Posterior vena cava (tissue), 2 donors: ENCODE results near the gene LAMA4. TPM values are rescaled to one million over a fixed set of nuclear protein-coding genes. Genes with fewer than 3 reads are reported as not detected.

Source experiments
- DNase-seq: peaks from one replicate; pipeline ENCODE4 v3.0.0-alpha.2; 2020; ENCODE audit warnings: low spot score
- intact Hi-C, 2 donors: fragments of 100-400 bp; cut with DNase I; formaldehyde crosslinking; loops; one replicate each; pipeline versions ENCODE4 v1.14.1 to v1.14.2; 2022 to 2023
- total RNA-seq, 2 donors: library from RNA; stranded (reverse); fragmentation: NEBNext Ultra II Directional; extraction: Animal tissue kit (Norgen Biotek cat#: 25700); gene quantifications; one replicate each; pipeline ENCODE4 v1.2.1, GENCODE V29; 2021
- donor health status: DM: yes; HTN: yes; CAD: no.
- donor health status: DM: yes; HTN: yes; CAD: no.

Gene LAMA4
- total RNA-seq, 2 donors from 2014 or later: 189 to 248 TPM

DNA sequence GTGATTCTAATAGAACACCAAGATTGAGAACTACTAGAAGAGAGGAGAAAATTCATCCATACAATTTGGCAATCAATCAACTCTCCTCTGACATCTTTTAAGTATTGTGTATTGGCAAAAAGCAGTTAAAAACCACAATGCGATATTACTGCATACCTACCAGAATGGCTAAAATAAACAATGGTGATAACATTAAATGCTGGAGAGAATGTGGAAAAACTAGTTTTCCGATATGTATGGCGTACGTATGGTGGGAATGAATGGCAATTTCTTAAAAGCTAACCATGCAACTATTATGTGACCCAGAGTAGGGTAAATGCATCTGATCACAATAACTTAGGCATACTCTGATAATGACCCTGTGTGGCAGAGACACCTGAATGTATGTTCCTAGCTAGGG, 29.3 kb upstream of the LAMA4 start:
- intact Hi-C loops: loop anchor here in 1 of 2 donors (10.0 kb wide), 1 partner anchor 99 kb away; no protein-coding TSS in a partner anchor

DNA sequence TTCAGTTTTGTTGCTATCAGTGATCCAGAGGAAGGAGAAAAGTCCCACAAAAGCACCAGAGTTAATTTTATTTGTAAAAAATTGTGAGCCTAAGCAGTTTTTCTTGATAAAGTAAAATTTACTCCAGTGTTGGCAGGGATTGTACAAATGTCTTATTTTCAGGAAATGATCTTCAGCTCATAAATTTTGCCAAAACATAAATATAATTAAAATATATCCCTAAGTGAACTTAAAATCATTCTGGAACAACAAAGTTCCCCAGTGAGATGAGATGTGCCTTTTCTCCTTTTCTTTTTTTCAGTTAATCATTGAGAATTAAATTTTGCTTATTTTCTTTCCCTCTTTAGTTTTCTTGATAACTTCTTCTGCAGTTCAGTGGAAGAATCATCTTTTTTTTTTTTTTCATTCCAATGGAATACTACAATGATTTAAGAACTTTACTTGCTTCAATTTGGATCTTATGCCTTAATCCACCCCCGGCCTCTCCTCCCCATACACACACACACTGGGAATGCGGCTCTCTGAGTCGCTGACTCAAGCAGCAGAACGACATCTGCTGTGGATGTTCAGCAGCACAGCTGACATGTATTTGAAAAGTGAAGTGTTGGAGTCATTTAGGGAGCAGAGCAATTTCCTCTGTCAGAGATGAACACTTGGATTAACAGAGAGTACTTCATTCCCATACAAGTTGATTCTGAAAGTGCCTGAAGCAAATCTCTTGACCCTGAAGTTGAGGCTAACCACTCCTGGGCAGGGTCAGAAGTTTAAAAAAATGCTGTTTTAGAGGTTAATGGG, 27.7 kb upstream of the LAMA4 start:
- intact Hi-C loops: loop anchor here in 1 of 2 donors (10.0 kb wide), 1 partner anchor 97 kb away; no protein-coding TSS in a partner anchor
- no peak for DNase-seq

More for the DNA sequence above, 29.3 kb upstream of the LAMA4 start:
- no peak for DNase-seq

GRCh38 chr6:112279031-112279935, 24.9 kb upstream of the LAMA4 start:
- intact Hi-C loops: no loop called here
- DNase-seq: no peak

DNA sequence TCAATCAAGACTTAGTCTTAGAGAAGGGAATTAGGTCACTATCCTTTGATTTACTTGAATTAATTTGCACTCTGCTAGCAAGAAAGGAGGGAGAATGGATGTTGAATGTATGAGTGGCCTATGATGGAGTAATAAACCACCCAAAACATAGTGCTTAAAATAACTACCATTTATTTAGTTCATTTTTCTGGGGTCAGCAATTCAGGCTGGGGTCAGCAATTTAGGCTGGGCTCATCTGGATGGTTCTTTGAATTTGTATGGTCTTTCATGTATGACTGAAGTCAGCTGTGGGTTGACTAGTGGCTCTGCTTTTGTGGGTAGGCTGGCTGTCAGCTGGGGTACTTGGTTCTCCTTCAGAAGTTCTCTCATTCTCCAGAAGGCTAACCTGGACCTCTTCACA, 21.0 kb upstream of the LAMA4 start:
- no peak for DNase-seq

GRCh38 chr6:112274774-112275173, 20.4 kb upstream of the LAMA4 start:
- no peak for DNase-seq
- intact Hi-C loops: no loop called here

More for the DNA sequence above, 21.0 kb upstream of the LAMA4 start:
- intact Hi-C loops: no loop called here

DNA sequence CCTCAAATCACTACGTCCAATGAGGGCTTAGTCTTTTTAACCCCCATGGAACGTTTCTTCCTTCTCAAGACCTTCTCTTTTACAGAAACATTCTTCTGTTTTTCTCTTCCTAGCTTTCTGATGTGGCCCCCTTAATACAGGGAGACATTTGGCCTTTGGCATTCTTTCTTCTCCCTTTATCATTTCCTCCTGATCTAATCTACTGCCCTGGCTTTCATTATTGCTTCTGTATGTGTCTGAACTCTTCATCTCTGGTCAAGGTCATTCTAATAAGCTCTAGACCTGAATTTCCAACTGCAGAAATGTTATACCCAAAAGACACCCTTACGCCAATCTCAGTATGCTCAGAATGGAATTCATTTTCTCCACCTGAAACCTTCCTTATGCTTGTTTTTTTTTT, 18.4 kb upstream of the LAMA4 start:
- DNase-seq: no peak
- intact Hi-C loops: no loop called here

DNA sequence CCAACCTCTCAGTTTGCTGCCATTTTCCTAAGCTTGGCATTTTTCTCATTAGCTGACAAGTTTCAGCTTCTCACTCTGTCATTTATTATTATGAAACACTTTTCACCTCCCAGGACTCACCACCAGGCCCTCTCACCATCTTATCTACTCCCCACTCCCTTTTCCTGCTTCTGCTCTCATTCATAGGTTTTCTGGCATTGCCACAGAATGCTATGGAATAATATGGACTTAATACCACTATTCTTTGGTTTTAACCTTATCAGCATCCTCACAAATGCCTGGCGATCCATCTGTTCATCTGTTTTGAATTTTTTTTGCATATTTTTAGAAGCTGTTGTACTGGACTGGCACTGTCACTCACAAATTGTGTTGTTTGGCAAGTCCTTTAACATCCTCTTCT, 16.4 kb upstream of the LAMA4 start:
- intact Hi-C loops: no loop called here
- DNase-seq: no peak

DNA sequence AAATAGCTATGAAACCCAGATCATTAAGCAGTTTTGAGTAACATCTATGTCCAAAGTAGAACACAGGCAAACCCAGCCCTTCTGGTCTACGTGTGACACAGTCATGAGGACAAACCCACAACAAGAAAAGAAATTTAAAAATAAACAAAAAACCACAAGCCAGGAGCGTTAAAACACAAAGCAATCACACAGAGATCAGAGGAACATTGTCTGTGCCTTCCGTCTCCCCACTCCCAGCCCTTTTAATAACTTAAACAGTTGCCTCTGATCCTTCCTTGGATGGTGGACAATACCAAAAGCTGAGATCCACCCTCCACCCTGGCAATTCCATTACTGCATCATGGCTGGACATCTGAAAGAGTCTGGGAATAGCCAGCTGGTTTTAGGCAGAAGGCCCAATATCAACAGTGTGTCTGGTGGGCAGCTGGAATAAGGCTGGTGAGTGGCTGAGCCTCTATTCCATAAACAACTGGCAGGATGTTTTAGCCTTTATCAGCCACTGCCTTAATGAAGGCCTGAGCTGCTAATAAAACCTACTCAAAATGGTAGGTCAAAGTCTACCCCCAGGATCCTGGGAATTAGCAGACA, 15.7 kb upstream of the LAMA4 start:
- intact Hi-C loops: no loop called here
- DNase-seq: no peak

DNA sequence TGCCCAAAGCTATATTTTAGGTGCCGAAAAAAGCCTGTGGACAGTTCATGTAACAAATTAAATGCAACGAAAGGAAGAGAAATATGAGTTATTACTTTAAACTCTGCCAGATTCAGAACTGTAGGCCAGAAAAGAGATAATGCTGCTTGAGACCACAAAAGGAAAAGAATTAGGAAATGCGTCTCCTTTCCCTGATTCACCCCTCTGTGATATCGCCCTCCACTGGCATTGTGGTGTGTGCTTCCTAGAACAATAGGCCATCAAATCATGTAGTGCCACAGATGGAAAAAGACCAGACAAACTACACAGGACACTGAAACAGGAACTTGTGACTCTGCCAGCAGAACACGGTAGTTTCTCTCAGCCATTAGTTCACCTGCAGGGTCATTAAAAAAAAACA, 14.7 kb upstream of the LAMA4 start:
- intact Hi-C loops: no loop called here
- DNase-seq: no peak

- no peak for DNase-seq
- intact Hi-C loops: no loop called here
Observed at GRCh38 chr6:112268654-112269053, 14.3 kb upstream of the LAMA4 start.

DNA sequence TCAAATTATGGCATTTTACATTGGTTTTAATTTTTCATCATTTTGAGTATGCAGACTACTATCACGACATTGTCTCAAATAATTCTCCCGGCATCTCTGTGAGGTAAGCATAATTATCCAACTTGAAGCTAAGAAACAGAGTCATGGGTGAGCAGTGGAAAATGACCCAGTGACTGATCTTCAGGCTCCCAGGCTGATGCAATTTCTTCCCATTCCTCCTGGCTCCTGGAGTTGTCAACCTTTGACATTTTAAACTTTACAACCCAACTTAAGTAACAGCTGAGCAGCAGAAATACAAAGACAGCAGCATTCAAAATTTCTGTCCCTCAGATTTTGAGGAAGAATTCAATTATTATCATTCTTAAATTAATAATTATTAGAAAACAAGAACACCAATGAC, 13.7 kb upstream of the LAMA4 start:
- no peak for DNase-seq
- intact Hi-C loops: no loop called here

DNA sequence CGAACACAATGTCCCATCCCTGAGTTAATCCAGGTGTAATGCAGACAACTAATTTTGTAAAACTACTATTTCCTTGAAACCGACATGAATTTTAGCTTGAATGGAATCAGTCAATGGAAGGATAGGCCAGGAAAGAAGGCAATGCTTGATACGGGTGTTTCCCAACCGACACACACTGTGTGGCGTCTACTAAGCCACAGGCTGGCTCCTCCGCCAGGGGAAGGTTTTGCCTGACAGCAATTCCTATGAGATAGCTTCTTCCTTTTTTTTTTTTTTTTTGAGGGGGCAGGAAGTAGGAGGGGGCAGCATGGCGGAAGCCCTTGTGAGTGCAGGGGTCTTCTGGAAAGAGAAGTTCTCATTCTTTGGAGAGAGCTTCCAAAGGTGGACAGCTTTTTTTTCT, 12.0 kb upstream of the LAMA4 start:
- intact Hi-C loops: no loop called here
- DNase-seq: no peak

GRCh38 chr6:112259337-112259675, 4.9 kb upstream of the LAMA4 start:
- intact Hi-C loops: no loop called here
- DNase-seq: no peak

- DNase-seq: peak; percentile 26
- intact Hi-C loops: no loop called here
Observed at GRCh38 chr6:112258642-112259336, 4.4 kb upstream of the LAMA4 start.

- no peak for DNase-seq
- intact Hi-C loops: no loop called here
Observed at GRCh38 chr6:112257178-112257855, 3.0 kb upstream of the LAMA4 start.

DNA sequence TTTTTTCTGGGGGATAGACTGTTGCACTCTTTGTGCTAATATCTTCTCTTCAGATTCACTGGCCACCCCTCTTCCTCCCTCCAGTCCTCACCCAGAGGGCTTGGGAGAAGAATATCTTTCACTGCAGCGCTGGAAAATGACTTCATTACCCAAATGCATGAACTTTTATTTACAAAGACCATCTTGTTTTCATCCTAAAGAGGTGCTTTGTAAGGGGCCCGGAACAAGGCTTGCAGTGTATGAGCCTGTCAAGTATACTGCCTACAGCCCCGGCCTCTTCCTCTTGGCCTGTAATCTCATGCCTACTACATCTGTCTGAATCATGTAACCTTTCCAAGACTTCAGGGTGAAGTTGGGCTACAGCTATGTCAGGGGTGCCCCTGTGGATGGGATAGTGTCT, 554 bp upstream of the LAMA4 start:
- intact Hi-C loops: no loop called here
- no peak for DNase-seq

- DNase-seq: no peak
- intact Hi-C loops: no loop called here
Observed at GRCh38 chr6:112253498-112253840, 898 bp downstream of the LAMA4 start.

DNA sequence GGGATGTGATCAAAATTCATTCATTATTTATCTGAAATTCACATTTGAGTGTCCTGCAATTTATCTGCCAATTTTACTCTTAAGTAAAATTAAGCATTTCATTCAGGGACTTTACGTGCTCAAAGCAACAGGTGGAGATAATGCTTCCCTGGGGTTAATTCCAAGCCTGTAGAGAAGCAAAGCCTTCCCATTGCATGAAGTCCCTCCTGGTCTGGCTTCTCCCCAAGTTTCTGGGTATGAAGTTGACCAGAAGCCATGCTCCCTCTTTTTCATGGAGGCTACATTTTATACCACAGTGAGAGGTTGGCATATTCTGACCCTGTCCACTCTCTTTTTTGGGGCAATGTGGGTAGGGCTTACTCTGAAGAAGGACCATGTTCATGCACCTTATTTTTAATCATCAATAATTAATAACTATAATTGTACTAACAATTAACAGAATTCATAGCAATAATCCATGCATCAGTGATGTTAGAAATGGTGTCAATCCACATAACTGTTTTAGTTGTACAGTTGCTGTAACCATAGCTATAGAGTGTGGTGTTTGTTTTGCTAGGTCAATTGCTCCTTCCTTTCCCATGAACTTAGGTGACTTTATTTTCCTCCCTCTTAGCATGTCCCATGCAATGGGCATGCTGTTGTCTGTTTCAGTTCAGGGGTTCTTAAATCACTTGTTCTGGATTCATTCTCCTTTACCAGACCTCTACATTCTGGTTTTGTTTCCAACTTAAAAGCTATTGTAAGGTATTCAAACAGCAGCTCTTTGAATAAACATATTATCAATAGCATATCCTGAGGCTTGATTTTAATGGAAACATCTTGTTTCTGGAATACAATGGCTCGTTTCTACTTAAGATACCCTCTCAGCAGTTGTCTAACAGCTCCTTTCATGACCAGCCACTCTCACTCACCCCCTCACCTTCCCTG, 1.5 kb downstream of the LAMA4 start:
- intact Hi-C loops: no loop called here
- DNase-seq: no peak
